Measurements from ENCODE around the gene MIER1. TPM values are rescaled to one million over a fixed set of nuclear protein-coding genes. Genes with fewer than 3 reads are reported as not detected.

MIER1 gene
- total and polyA plus RNA-seq, 9 donors = 16.2 to 51.2 (median 45.8) TPM

- no peak for TF ChIP-seq CTCF (IDR thresholded peaks at IDR 0.05)
- TF ChIP-seq POLR2A (IDR thresholded peaks at IDR 0.05) = no peak
- TF ChIP-seq EP300 (IDR thresholded peaks at IDR 0.05) = no peak
- Histone ChIP-seq H3K4me3 (no peak overlapping the region), H3K27ac (no peak overlapping the region), H3K4me1 (ENCODE audit: insufficient read depth) (no peaks in the 10 kb centered on the region), H3K27me3 (no peaks in the 10 kb centered on the region), H3K36me3 (no peaks in the 10 kb centered on the region), H3K9me3 (no peaks in the 10 kb centered on the region)
- DNase-seq = no peak
- 94 to 96% (median 96%) methylated on average over 3 of the region's 3 CpGs for WGBS, 3 donors
- intact Hi-C loops (cut with DNase I) = no loop called here
Observed at GRCh38 chr1:67009792-67010191, 85.0 kb downstream of the MIER1 start.

GRCh38 chr1:67013573-67013972 lies 88.8 kb downstream of the MIER1 start:
- Histone ChIP-seq H3K4me1 (ENCODE audit: insufficient read depth) (no peaks in the 10 kb centered on the region), H3K4me3 (no peak overlapping the region), H3K27ac (no peak overlapping the region), H3K9me3 (no peaks in the 10 kb centered on the region), H3K36me3 (no peaks in the 10 kb centered on the region), H3K27me3 (no peaks in the 10 kb centered on the region)
- TF ChIP-seq CTCF (IDR thresholded peaks at IDR 0.05) = no peak
- no peak for TF ChIP-seq POLR2A (IDR thresholded peaks at IDR 0.05)
- no peak for TF ChIP-seq EP300 (IDR thresholded peaks at IDR 0.05)
- no peak for DNase-seq
- intact Hi-C loops (cut with DNase I) = no loop called here
- 20 to 24% (median 22%) methylated on average over 2 of the region's 2 CpGs for WGBS, 3 donors

- Histone ChIP-seq H3K4me1 (ENCODE audit: insufficient read depth) (peaks cover 1% of the 10 kb centered on the region), H3K4me3 (no peak overlapping the region), H3K27me3 (no peaks in the 10 kb centered on the region), H3K27ac (no peak overlapping the region), H3K36me3 (no peaks in the 10 kb centered on the region), H3K9me3 (no peaks in the 10 kb centered on the region)
- intact Hi-C loops (cut with DNase I) = no loop called here
- no peak for DNase-seq
- no peak for TF ChIP-seq CTCF (IDR thresholded peaks at IDR 0.05)
- no peak for TF ChIP-seq EP300 (IDR thresholded peaks at IDR 0.05)
- TF ChIP-seq POLR2A (IDR thresholded peaks at IDR 0.05) = no peak
- whole genome bisulfite sequencing, 3 donors = 90 to 94% (median 91%) methylated on average over 2 of the region's 2 CpGs
Observed at GRCh38 chr1:67018574-67018973, 93.8 kb downstream of the MIER1 start.

GRCh38 chr1:67019121-67019520 lies 94.3 kb downstream of the MIER1 start:
- no peaks in the 10 kb centered on the region for H3K27me3 ChIP-seq
- H3K27ac ChIP-seq = no peak overlapping the region
- H3K9me3 ChIP-seq = no peaks in the 10 kb centered on the region
- H3K4me1 ChIP-seq (ENCODE audit: insufficient read depth) = peaks cover 1% of the 10 kb centered on the region
- intact Hi-C loops (cut with DNase I) = no loop called here
- no peak overlapping the region for H3K4me3 ChIP-seq
- DNase-seq = no peak
- no peak for TF ChIP-seq EP300 (IDR thresholded peaks at IDR 0.05)
- H3K36me3 ChIP-seq = no peaks in the 10 kb centered on the region
- WGBS, 3 donors = 94 to 99% (median 96%) methylated on average over 4 of the region's 4 CpGs

GRCh38 chr1:67019600-67020136 lies 94.9 kb downstream of the MIER1 start:
- 13 to 21% (median 19%) methylated on average over 1 of the region's 1 CpG for WGBS, 3 donors
- no peak overlapping the region for H3K4me3 ChIP-seq
- intact Hi-C loops (cut with DNase I) = no loop called here
- TF ChIP-seq EP300 (IDR thresholded peaks at IDR 0.05) = no peak
- no peak for TF ChIP-seq CTCF (IDR thresholded peaks at IDR 0.05)
- no peaks in the 10 kb centered on the region for H3K27me3 ChIP-seq
- H3K9me3 ChIP-seq = no peaks in the 10 kb centered on the region
- no peaks in the 10 kb centered on the region for H3K36me3 ChIP-seq
- H3K27ac ChIP-seq = no peak overlapping the region
- no peak for DNase-seq
- H3K4me1 ChIP-seq (ENCODE audit: insufficient read depth) = peaks cover 1% of the 10 kb centered on the region

Measured in ovary (tissue), 9 donors.